ENCODE data around the gene CHN2.

Gene CHN2

GRCh38 chr7:29345590-29345989 is 151.0 kb downstream of the CHN2 start:
- TF ChIP-seq, protein P1, sequence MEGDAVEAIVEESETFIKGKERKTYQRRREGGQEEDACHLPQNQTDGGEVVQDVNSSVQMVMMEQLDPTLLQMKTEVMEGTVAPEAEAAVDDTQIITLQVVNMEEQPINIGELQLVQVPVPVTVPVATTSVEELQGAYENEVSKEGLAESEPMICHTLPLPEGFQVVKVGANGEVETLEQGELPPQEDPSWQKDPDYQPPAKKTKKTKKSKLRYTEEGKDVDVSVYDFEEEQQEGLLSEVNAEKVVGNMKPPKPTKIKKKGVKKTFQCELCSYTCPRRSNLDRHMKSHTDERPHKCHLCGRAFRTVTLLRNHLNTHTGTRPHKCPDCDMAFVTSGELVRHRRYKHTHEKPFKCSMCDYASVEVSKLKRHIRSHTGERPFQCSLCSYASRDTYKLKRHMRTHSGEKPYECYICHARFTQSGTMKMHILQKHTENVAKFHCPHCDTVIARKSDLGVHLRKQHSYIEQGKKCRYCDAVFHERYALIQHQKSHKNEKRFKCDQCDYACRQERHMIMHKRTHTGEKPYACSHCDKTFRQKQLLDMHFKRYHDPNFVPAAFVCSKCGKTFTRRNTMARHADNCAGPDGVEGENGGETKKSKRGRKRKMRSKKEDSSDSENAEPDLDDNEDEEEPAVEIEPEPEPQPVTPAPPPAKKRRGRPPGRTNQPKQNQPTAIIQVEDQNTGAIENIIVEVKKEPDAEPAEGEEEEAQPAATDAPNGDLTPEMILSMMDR (IDR thresholded peaks at IDR 0.05; ENCODE audit: insufficient read depth, low read length, poor library complexity, severe bottlenecking), result no peak
- no peak for TF ChIP-seq EZH2phosphoT487 (conservative IDR thresholded peaks at IDR 0.05; ENCODE audit: low read length)
- no peak overlapping the region for H3K4me2 ChIP-seq (ENCODE audit: low read depth, low read length, poor library complexity, severe bottlenecking)
- H3K36me3 ChIP-seq (ENCODE audit: low read length), result no peaks in the 10 kb centered on the region
- H3F3A ChIP-seq (ENCODE audit: insufficient read depth), result no peaks in the 10 kb centered on the region
- no peak overlapping the region for H3K9ac ChIP-seq (ENCODE audit: low read length)
- H4K20me1 ChIP-seq (ENCODE audit: low read depth, low read length), result no peaks in the 10 kb centered on the region
- H3K4me3 ChIP-seq (ENCODE audit: insufficient read depth, low read length, poor library complexity, severe bottlenecking), result no peak overlapping the region
- H3K27ac ChIP-seq (ENCODE audit: low read depth, low read length), result no peak overlapping the region
- H3K79me2 ChIP-seq (ENCODE audit: insufficient read depth, low read length), result no peaks in the 10 kb centered on the region
- no peak overlapping the region for H2AFZ ChIP-seq (ENCODE audit: low read depth, low read length, severe bottlenecking)
- H3K27me3 ChIP-seq (ENCODE audit: low read length), result no peaks in the 10 kb centered on the region
- no peaks in the 10 kb centered on the region for H3K9me2 ChIP-seq (replicated peaks; ENCODE audit: insufficient read depth, low read length)
- no peaks in the 10 kb centered on the region for H3K9me3 ChIP-seq (ENCODE audit: insufficient read depth, low read length)

GRCh38 chr7:29346231-29346978 is 151.8 kb downstream of the CHN2 start:
- Histone ChIP-seq H3K9ac (ENCODE audit: low read length) (no peak overlapping the region), H3K27me3 (ENCODE audit: low read length) (no peaks in the 10 kb centered on the region), H3K36me3 (ENCODE audit: low read length) (no peaks in the 10 kb centered on the region), H3K27ac (ENCODE audit: low read depth, low read length) (no peak overlapping the region), H2AFZ (ENCODE audit: low read depth, low read length, severe bottlenecking) (no peak overlapping the region), H3K79me2 (ENCODE audit: insufficient read depth, low read length) (no peaks in the 10 kb centered on the region), H3K9me3 (ENCODE audit: insufficient read depth, low read length) (no peaks in the 10 kb centered on the region), H3F3A (ENCODE audit: insufficient read depth) (no peaks in the 10 kb centered on the region), H3K4me3 (ENCODE audit: insufficient read depth, low read length, poor library complexity, severe bottlenecking) (no peak overlapping the region), H3K9me2 (replicated peaks; ENCODE audit: insufficient read depth, low read length) (no peaks in the 10 kb centered on the region), H3K4me2 (ENCODE audit: low read depth, low read length, poor library complexity, severe bottlenecking) (no peak overlapping the region), H4K20me1 (ENCODE audit: low read depth, low read length) (no peaks in the 10 kb centered on the region)
- TF ChIP-seq, protein P1 (IDR thresholded peaks at IDR 0.05; ENCODE audit: insufficient read depth, low read length, poor library complexity, severe bottlenecking), result no peak
- TF ChIP-seq EZH2phosphoT487 (conservative IDR thresholded peaks at IDR 0.05; ENCODE audit: low read length), result no peak

DNA sequence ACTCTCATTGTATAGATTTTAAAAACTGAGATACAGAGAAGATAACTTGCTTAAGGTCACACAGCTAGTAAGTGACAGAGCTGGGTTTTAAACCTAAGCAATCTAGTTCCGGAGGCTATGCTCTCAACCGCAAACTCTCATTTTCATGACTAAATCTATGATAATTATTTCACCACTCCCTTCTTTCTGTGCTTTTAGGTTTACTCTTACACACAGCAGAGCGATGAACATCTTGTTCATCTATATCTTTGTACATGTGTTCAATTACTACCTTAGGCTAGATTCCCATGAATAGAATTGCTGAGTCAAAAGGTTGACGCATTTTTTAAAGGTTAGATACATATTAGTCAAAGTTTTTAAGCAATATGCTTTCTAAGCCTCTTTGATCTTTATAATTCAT is 154.8 kb downstream of the CHN2 start:
- no peaks in the 10 kb centered on the region for H3F3A ChIP-seq (ENCODE audit: insufficient read depth)
- H3K27ac ChIP-seq (ENCODE audit: low read depth, low read length), result no peak overlapping the region
- H3K4me3 ChIP-seq (ENCODE audit: insufficient read depth, low read length, poor library complexity, severe bottlenecking), result no peak overlapping the region
- H3K9ac ChIP-seq (ENCODE audit: low read length), result no peak overlapping the region
- no peaks in the 10 kb centered on the region for H3K27me3 ChIP-seq (ENCODE audit: low read length)
- H3K4me2 ChIP-seq (ENCODE audit: low read depth, low read length, poor library complexity, severe bottlenecking), result no peak overlapping the region
- no peaks in the 10 kb centered on the region for H3K36me3 ChIP-seq (ENCODE audit: low read length)
- no peak for TF ChIP-seq EZH2phosphoT487 (conservative IDR thresholded peaks at IDR 0.05; ENCODE audit: low read length)
- TF ChIP-seq, protein P1 (IDR thresholded peaks at IDR 0.05; ENCODE audit: insufficient read depth, low read length, poor library complexity, severe bottlenecking), result no peak
- H3K79me2 ChIP-seq (ENCODE audit: insufficient read depth, low read length), result no peaks in the 10 kb centered on the region
- H3K9me3 ChIP-seq (ENCODE audit: insufficient read depth, low read length), result no peaks in the 10 kb centered on the region
- no peak overlapping the region for H2AFZ ChIP-seq (ENCODE audit: low read depth, low read length, severe bottlenecking)
- H3K9me2 ChIP-seq (replicated peaks; ENCODE audit: insufficient read depth, low read length), result no peaks in the 10 kb centered on the region
- no peaks in the 10 kb centered on the region for H4K20me1 ChIP-seq (ENCODE audit: low read depth, low read length)
